Fibroblast of upper back skin (primary cell): ENCODE data around the gene NUPR1.
"Not testable (repeated sequence)": the region's sequence is repeated elsewhere in the genome, so short reads cannot be mapped to it uniquely, and the experiment has no call there.

Experiments used
- DNase-seq: peaks from one replicate; pipeline ENCODE4 v3.0.0-alpha.2; 2013

Gene NUPR1

DNA sequence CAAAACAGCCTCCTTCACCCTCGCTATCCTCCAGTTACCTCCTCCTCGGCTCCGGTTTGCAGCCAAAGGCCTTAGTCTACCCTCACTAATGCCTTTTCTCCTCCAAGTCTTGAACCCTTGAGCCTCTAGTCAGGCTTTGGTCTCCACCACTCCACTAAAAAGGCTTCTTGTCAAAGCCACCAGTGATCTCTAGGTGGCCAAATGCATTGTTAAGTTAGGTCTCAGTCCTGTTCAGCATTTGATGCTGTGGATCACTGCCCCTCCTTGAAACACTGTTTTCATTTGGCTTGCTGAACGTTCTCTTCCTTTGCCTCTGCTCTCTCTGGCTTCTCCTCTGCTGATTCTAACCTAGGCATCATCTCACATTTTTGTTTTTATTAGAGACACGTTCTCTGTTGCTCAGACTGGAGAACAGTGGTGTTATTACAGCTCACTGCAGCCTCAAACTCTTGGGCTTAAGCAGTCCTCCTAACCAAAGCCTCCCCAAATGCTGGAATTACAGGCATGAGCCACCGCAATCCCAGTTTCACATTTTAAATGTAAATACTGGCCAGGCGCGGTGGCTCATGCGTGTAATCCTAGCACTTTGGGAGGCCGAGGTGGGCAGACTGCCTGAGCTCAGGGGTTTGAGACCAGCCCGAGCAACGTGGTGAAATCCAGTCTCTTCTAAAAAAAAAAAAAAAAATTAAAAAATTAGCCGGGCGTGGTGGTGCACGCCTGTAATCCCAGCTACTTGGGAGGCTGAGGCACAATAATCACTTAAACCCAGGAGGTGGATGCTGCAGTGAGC, 16.1 kb upstream of the NUPR1 start:
- DNase-seq, result no peak

DNA sequence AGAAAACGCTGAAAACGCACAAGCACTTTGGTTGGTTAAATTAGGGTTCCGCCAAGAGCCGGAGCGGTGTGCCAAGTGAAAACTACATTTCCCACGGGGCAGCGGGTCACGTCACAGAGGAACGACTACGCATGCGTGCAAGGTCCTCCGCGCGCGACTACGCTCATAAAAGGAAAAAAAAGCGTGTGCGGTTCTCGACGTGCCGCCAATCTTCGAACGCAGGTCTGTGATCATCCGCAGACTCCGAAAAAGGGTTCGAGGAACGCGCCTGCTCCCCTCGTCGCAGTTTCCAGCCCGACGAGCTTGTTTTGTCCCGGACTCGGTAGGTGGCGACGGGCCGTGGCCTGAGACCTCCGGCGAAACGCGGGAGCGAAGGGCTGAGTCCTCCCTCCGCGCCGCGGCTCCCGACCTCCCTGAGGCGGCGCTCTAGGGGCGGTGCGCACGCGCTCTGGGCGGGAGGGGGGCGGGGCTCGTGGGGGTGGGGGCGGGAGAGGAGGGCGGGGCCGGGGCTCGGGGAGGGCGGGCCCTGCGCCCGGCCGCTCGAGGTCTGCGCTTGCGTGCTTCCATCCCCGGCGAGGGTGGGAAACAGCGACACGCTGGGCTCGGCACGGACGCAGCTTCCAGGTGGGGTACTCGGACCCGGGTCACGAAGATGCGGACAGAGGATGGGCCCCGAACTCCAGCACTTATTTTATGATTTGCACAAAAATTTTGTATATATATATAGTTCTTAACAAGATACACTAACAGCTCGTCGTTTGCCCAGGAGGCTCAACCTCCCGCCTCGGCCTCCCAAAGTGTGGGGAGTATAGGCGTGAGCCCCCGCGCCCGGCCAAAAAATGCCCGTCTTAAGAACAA, 15.2 kb upstream of the NUPR1 start, which contains the start of gene SGF29:
SGF29 (plus strand) TSS at position 145 of the 858 bp plus-strand sequence. CDS start 27,150 bp downstream, outside the sequence.
- DNase-seq, result peak; percentile 92

DNA sequence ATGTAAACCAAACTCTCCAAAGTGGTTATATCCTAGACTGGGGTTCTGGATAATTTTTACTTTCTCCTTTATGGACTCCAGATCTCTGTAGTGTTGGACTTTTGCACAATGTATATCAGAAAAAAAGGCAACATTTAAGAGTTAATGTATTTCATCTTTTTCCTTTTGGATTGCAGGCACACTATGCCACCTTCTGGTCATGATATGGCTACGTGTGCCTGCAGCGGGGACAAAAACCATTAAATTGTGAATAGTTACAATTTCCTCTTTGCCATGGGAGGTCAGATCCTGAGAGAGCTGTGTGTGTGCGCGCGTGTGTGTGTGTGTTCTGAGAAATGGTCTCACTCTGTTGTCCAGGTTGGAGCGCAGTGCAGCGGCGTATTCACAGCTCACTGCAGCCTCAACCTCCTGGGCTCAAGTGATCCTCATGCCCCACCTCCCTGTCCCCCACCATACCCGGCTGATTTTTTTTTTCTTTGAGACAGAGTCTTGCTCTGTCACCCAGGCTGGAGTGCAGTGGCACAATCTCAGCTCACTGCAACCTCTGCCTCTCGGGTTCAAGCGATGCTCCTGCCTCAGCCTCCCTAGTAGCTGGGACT, 10.6 kb upstream of the NUPR1 start:
- peak; percentile 46 for DNase-seq

GRCh38 chr16:28548306-28548802, 9.6 kb upstream of the NUPR1 start:
- no peak for DNase-seq

- no peak for DNase-seq
Measured at GRCh38 chr16:28546626-28547025, 7.9 kb upstream of the NUPR1 start.

DNA sequence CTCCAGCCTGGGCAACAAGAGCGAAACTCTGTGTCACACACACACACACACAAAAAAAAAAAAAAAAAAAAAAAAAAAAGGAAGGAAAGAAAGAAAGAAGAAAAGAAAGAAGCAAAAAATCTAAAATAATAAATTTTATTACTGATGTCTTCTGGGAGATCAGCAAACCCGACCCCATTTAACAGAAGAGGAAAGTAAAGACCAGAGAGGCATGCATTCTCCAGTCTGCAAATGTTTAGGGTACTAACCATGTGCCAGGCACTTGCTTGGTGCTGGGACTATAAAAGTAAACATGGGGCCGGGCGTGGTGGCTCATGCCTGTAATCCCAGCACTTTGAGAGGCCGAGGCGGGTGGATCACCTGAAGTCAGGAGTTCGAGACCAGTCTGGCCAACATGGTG, 7.2 kb upstream of the NUPR1 start:
- not testable (repeated sequence) for DNase-seq

DNA sequence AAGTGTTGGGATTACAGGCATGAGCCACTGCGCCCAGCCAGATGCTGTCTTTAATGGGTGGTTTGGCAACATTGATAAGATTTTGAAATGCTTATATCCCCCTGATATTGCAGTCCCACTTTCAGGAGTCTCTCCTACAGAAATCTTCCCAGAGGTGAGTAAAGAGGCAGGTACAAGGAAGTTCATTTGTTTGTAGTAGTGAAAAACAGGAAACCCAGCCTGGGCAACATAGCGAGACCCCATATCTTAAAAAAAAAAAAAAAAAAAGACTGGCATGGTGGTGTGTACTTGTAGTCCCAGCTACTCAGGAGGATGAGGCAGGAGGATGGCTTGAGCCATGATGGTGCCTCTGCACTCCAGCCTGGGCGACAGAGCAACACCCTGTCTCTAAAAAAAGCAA, 6.2 kb upstream of the NUPR1 start:
- DNase-seq, result no peak

DNA sequence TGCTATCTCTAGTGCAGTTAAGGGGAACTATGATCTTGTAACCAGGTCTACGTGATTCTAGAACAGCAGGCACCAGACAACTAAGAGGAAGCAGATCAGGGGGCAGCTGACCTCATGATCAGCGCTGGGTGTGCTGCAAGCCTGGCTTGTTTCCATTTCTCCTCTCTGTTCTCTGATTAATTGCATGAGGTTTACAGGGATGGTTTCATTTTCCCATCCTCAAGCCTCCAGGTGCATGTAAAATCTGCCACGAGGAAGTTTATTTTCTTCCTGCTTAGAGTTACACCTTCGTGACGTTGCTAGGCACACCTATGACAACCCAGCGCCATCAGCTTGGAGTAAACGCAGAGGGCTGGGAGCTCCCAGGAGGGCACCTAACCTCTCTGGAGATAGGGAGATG, 4.3 kb upstream of the NUPR1 start:
- DNase-seq, result no peak

DNA sequence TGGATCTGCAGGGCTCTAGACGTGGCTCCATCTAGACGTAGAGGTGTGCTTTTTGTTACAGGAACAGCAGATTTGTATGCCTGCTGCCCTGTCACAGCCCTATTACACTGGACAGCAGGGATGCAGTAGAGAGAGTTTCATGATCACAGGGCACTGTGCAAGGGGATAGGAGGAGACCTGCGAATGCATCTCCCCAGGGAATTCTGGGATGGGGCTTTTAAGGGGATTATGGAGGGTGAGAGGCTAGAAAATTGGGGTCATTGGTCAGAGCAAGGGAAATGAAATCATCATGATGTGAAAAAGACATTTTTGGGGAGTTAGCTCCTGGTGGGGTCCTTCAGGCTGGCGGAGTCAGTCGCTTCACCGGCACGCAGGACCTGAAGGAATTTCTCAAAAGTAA, 3.9 kb upstream of the NUPR1 start:
- no peak for DNase-seq

GRCh38 chr16:28540346-28540745, 1.6 kb upstream of the NUPR1 start:
- DNase-seq, result no peak

DNA sequence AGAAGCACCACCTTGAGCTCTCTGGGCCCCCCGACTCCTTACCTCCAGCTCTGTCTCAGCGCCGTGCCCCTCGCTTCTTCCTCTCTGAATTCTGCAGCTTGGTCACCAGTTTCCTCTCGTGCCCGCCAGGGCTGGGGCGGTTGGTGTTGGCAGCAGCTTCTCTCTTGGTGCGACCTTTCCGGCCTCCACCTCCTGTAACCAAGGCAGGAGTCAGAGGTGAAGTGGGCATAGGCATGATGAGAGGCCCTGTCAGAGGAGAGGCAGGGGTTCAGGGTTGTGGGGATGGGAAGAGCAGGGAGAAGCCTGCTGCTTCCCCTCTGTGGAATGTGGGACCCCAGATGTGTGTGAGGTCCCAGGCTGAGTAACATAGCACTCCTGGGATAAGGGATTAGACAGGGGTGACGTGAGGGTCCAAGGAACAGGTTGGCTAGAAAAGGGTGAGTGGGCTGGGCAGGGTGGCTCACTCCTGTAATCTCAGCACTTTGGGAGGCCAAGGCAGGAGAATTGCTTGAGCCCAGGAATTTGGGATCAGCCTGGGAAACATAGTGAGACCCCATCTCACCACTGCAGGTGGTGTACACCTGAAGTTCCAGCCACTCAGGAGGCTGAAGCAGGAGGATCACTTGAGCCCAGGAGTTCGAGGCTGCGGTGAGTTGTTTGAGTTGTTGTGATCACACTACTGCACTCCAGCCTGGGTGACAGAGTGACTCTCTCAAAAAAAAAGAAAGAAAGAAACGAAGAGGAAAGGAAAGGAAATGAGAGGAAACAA, 626 bp downstream of the NUPR1 start:
- no peak for DNase-seq

DNA sequence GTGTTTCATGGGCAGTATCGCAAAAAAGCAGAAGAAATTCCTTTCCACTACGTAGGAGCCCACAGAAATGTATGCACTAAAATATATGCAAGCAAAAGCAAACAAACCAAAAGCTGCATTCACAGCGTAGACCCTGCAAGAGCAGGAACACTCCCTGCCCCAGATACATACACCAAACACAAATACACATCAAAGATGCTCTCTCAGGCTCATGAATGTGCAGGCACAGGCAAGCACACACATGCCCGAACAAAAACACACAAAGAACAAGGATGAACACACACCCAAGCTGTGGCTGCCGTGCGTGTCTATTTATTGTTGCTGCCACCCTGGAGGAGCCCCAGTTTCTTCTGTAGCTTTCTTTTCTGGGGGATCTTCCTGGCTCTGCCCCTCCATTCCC, 1.7 kb downstream of the NUPR1 start:
- DNase-seq, result no peak

- peak; percentile 25 for DNase-seq
Measured at GRCh38 chr16:28534542-28535373, 4.0 kb downstream of the NUPR1 start.

GRCh38 chr16:28532940-28533647, 5.7 kb downstream of the NUPR1 start:
- no peak for DNase-seq

DNA sequence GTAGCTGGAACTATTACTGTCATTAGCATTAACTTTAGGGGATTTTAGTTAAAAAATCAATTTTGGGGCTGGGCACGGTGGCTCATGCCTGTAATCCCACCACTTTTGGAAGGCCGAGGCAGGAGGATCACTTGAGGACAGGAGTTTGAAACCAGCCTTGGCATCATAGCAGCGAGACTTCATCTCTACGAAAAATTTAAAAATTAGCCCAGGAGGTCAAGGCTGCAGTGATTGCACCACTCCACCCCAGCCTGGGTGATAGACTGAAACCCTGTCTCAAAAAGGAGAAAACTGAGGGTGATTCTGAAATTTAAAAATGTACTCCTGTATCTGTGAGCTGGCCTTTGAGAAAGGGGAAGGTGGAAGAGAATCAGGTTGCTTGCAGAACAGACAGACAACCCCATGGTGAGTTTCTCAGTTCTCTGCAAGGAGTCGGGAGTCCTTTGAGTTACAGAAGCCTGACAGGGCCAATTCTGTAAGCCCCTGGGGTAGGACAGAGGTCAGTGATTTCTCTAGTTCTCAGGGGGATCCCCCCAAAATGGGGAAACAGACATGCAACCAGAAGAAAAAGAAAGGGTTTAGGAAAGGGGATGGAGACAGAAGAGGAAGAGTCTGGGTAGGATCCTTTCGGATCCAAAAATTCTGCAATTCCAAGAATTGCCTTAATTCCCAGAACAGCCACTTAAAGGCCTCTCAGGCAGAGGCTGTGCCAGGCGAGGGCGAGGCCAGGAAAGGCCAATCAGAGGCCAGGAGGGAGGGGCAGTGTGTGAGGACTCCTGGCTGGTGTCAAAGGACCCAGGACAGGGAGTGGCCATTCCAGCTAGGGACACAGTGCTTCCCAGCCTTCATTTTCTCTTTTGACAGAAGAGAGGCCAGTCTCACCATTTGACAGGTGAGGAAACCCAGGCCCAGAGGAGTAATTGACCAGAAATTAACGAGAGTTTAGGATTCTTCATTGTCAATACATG, 6.7 kb downstream of the NUPR1 start:
- no peak for DNase-seq

- DNase-seq, result no peak
Measured at GRCh38 chr16:28529124-28529523, 9.7 kb downstream of the NUPR1 start.

DNA sequence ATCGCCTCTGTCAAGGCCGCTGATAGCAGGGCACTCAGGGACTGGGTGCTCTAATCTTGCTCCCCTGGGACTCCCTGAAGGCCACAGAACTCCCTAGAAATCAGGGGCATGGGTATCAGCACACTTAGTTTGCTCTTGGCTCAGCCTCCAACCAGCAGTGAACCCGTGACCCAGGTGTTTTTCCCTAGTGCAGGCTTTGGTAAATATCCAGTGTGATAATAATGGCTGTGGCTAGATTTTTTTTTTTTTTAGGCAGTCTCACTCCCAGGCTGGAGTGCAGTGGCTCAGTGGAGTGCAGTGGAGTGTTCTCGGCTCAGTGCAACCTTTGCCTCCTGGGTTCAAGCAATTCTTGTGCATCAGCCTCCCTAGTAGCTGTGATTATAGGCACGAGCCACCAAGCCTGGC, 10.3 kb downstream of the NUPR1 start:
- DNase-seq, result no peak

GRCh38 chr16:28527985-28528384, 10.8 kb downstream of the NUPR1 start:
- no peak for DNase-seq

- not testable (repeated sequence) for DNase-seq
Measured at GRCh38 chr16:28527100-28527785, 11.5 kb downstream of the NUPR1 start.
